Keratinocyte (primary cell): ENCODE measurements around the gene APOB. TPM values are rescaled to one million over a fixed set of nuclear protein-coding genes. Genes with fewer than 3 reads are reported as not detected.

ENCODE experiments used
- DNase-seq: peaks from one replicate; pipeline ENCODE4 v3.0.0-alpha.2; 2011; ENCODE audit warnings: low read depth, missing footprints, low spot score
- FAIRE-seq: peaks from 2 replicates; lab custom pipeline; 2011; peaks lifted over from hg19 to GRCh38; lab: Jason Lieb, UNC
- H2AFZ ChIP-seq: 2 replicates; pipeline ENCODE4 v1.6.0; 2012; ENCODE audit warnings: low read length, control low read depth, inconsistent platforms; ENCODE audit not compliant: control insufficient read depth
- H3K27ac ChIP-seq: 2 replicates; pipeline ENCODE4 v1.5.1; 2011; ENCODE audit warnings: low read length; ENCODE audit not compliant: control insufficient read depth, insufficient read depth
- H3K27me3 ChIP-seq: 3 replicates; pipeline ENCODE4 v1.6.0; 2011; ENCODE audit warnings: low read length; ENCODE audit not compliant: control insufficient read depth, insufficient read depth; ENCODE audit errors: extremely low read depth
- H3K36me3 ChIP-seq, 2 experiments: 2 replicates in 1 of 2; 3 replicates in 1 of 2; pipeline ENCODE4 v1.5.1; 2011; ENCODE audit warnings: low read length in 2 of 2, mild to moderate bottlenecking in 1 of 2; ENCODE audit not compliant: control insufficient read depth in 2 of 2, insufficient read depth in 2 of 2; ENCODE audit errors: extremely low read depth in 1 of 2
- H3K4me1 ChIP-seq: 3 replicates; pipeline ENCODE4 v1.5.1; 2011; ENCODE audit warnings: low read length; ENCODE audit not compliant: control insufficient read depth, insufficient read depth; ENCODE audit errors: extremely low read depth
- H3K4me2 ChIP-seq: 3 replicates; pipeline ENCODE4 v1.6.0; 2011; ENCODE audit warnings: low read depth, low read length; ENCODE audit not compliant: control insufficient read depth, insufficient read depth; ENCODE audit errors: extremely low read depth
- H3K4me3 ChIP-seq, 3 experiments: fragments of 200-600 bp in 1 of 3; sonication (generic) in 1 of 3; 2 replicates in 2 of 3; 3 replicates in 1 of 3; pipeline ENCODE4 v1.5.1; 2011 to 2016; ENCODE audit warnings: low read length in 3 of 3, mild to moderate bottlenecking in 3 of 3, control low read depth in 2 of 3, inconsistent platforms in 1 of 3, low read depth in 1 of 3, mixed read lengths in 1 of 3, mixed run types in 1 of 3, moderate library complexity in 1 of 3; ENCODE audit not compliant: control insufficient read depth in 2 of 3, insufficient read depth in 2 of 3; ENCODE audit errors: extremely low read depth in 1 of 3
- H3K79me2 ChIP-seq: 2 replicates; pipeline ENCODE4 v1.6.0; 2012; ENCODE audit warnings: low read length; ENCODE audit not compliant: control insufficient read depth, insufficient read depth
- H3K9ac ChIP-seq: 3 replicates; pipeline ENCODE4 v1.6.0; 2011; ENCODE audit warnings: low read length; ENCODE audit not compliant: control insufficient read depth, insufficient read depth; ENCODE audit errors: extremely low read depth
- H3K9me1 ChIP-seq: 3 replicates; pipeline ENCODE4 v1.6.0; 2011; ENCODE audit warnings: low read length; ENCODE audit not compliant: control insufficient read depth, insufficient read depth; ENCODE audit errors: extremely low read depth
- H3K9me3 ChIP-seq: 2 replicates; pipeline ENCODE4 v1.5.1; 2012; ENCODE audit warnings: low read depth, low read length; ENCODE audit not compliant: control insufficient read depth
- H4K20me1 ChIP-seq: 3 replicates; pipeline ENCODE4 v1.6.0; 2011; ENCODE audit warnings: low read length; ENCODE audit not compliant: control insufficient read depth, insufficient read depth; ENCODE audit errors: extremely low read depth
- CTCF ChIP-seq, 3 experiments: IDR thresholded peaks in 1 of 3; conservative IDR thresholded peaks in 1 of 3; optimal IDR thresholded peaks in 1 of 3; 2 replicates in 2 of 3; 3 replicates in 1 of 3; pipeline versions ENCODE3 to v1.5.1; 2011; ENCODE audit warnings: low read length in 3 of 3, mild to moderate bottlenecking in 3 of 3, moderate library complexity in 2 of 3, control low read depth in 1 of 3, inconsistent platforms in 1 of 3; ENCODE audit not compliant: insufficient read depth in 2 of 3; ENCODE audit errors: extremely low read depth in 1 of 3
- EZH2 ChIP-seq: IDR thresholded peaks from one replicate; pipeline ENCODE4 v1.6.1; 2012; ENCODE audit warnings: inconsistent platforms, mild to moderate bottlenecking, low read length, moderate library complexity
- dilution Hi-C: fragments of 300-500 bp; cut with MboI; formaldehyde crosslinking; loops from one replicate; pipeline ENCODE4 v1.7.0; 2020; ENCODE audit warnings: low sequenced_read_pairs; ENCODE audit not compliant: extremely low pct_ligation_motif_present
- polyA minus RNA-seq, 3 experiments: library from RNA; depleted of rRNA, polyadenylated mRNA; stranded (reverse); fragments of >200 nt; gene quantifications; 1 replicate in 1 of 3; 2 replicates in 1 of 3; 3 replicates in 1 of 3; pipeline ENCODE4 v1.2.3, GENCODE V29; 2011
- polyA plus RNA-seq, 5 experiments: library from polyadenylated mRNA; depleted of rRNA in 3 of 5; stranded (reverse) in 3 of 5; stranded (forward) in 1 of 5; unstranded in 1 of 5; fragments of >200 nt; gene quantifications; 1 replicate in 1 of 5; 2 replicates in 3 of 5; 3 replicates in 1 of 5; pipeline versions ENCODE4 v1.2.1 to v1.2.3, GENCODE V29; 2011 to 2012; ENCODE audit warnings: missing spikeins in 2 of 5, low read depth in 1 of 5, low replicate concordance in 1 of 5

APOB gene
- 0.01 TPM in 2 of 3 replicates, not detected in the other for polyA plus RNA-seq
- polyA plus RNA-seq (2011; ENCODE audit: low read depth) = 0.50 TPM
- polyA plus RNA-seq (2011; cell fraction: cytosol; rRNA removed) = 0.01 TPM in 1 of 2 replicates, not detected in the other
- 0.03 TPM in 1 of 2 replicates, not detected in the other for polyA plus RNA-seq (2011; cell fraction: nucleus; rRNA removed)
- polyA plus RNA-seq (2012; ENCODE audit: low replicate concordance) = 0.34 TPM in 1 of 2 replicates, not detected in the other
- 0.06 to 0.75 TPM (median 0.26 TPM) in 3 replicates for polyA minus RNA-seq
- 0.19 TPM for polyA minus RNA-seq (2011; cell fraction: cytosol; rRNA and poly(A)+ RNA removed)
- 0.11 and 0.16 TPM in 2 replicates for polyA minus RNA-seq (2011; cell fraction: nucleus; rRNA and poly(A)+ RNA removed)

GRCh38 chr2:21043744-21044532 lies at the start of gene APOB:
Gene APOB (minus strand): TSS chr2:21044073. CDS start chr2:21043945, 128 bp downstream.
- Histone ChIP-seq H3K9me1 (no peaks in the 10 kb centered on the region), H3K9ac (no peak within 1 kb of the TSS), H3K27me3 (peaks cover 24% of the 10 kb centered on the region), H3K4me3 (no peak within 1 kb of the TSS), H3K4me1 (no peaks in the 10 kb centered on the region), H3K27ac (no peak within 1 kb of the TSS), H3K79me2 (no peaks in the 10 kb centered on the region), H3K9me3 (no peaks in the 10 kb centered on the region), H3K36me3 (no peaks in the 10 kb centered on the region), H3K4me2 (peak within 1 kb of the TSS; percentile 12), H2AFZ (no peak within 1 kb of the TSS), H4K20me1 (no peaks in the 10 kb centered on the region)
- dilution Hi-C loops = no loop called here
- no peak for TF ChIP-seq CTCF (optimal IDR thresholded peaks at IDR 0.05 in 1 of 3, IDR thresholded peaks at IDR 0.05 in 1 of 3, conservative IDR thresholded peaks at IDR 0.05 in 1 of 3; ENCODE audit: extremely low read depth in 1 of 3, insufficient read depth in 2 of 3, low read length in 3 of 3)
- TF ChIP-seq EZH2 = no peak
- DNase-seq (no peak), FAIRE-seq (no peak)

GRCh38 chr2:21092308-21092869 lies 48.5 kb upstream of the APOB start:
- no peak for TF ChIP-seq EZH2
- no peak for TF ChIP-seq CTCF (optimal IDR thresholded peaks at IDR 0.05 in 1 of 3, IDR thresholded peaks at IDR 0.05 in 1 of 3, conservative IDR thresholded peaks at IDR 0.05 in 1 of 3; ENCODE audit: extremely low read depth in 1 of 3, insufficient read depth in 2 of 3, low read length in 3 of 3)
- Histone ChIP-seq H2AFZ (no peak overlapping the region), H3K4me2 (no peak overlapping the region), H3K27me3 (no peaks in the 10 kb centered on the region), H3K27ac (no peak overlapping the region), H3K9me1 (no peaks in the 10 kb centered on the region), H3K4me3 (no peak overlapping the region), H3K9me3 (no peaks in the 10 kb centered on the region), H4K20me1 (no peaks in the 10 kb centered on the region), H3K79me2 (no peaks in the 10 kb centered on the region), H3K36me3 (no peaks in the 10 kb centered on the region), H3K9ac (no peak overlapping the region), H3K4me1 (no peaks in the 10 kb centered on the region)
- dilution Hi-C loops = no loop called here
- FAIRE-seq = no peak
- DNase-seq = no peak
